ENCODE results near the gene ACO1. TPM values are rescaled to one million over a fixed set of nuclear protein-coding genes. Genes with fewer than 3 reads are reported as not detected.

Gene ACO1
- total RNA-seq, 5 donors from 2014 or later (not counting 1 experiment from before 2014, with no cell fraction given): 5.2 to 8.5 (median 8.0) TPM

- H3K27ac Mint-ChIP-seq: peak overlapping the region; percentile 23 to 25
- Histone ChIP-seq H3K36me3 (ENCODE audit: control insufficient read depth in 2 of 2, extremely low read depth in 1 of 2, insufficient read depth in 1 of 2, low read length in 1 of 2) (no peaks in the 10 kb centered on the region), H3K4me3 (ENCODE audit: control insufficient read depth in 1 of 2, extremely low read depth in 1 of 2, low read length in 1 of 2) (no peak overlapping the region), H3K4me1 (ENCODE audit: control insufficient read depth in 1 of 2, extremely low read depth in 1 of 2, insufficient read depth in 2 of 2, low read length in 2 of 2) (peaks cover 0 to 10% of the 10 kb centered on the region in 2 experiments), H3K27me3 (replicated peaks in 1 of 2; ENCODE audit: control insufficient read depth in 2 of 2, extremely low read depth in 1 of 2, insufficient read depth in 2 of 2, low read length in 1 of 2) (peaks cover 5 to 7% of the 10 kb centered on the region in 2 experiments), H3K27ac (ENCODE audit: low read length) (no peak overlapping the region), H3K9me3 (no peaks in the 10 kb centered on the region)
- POLR2A ChIA-PET: interaction anchor here (0.6 to 2.2 kb wide), 4 partner anchors 162 to 201 kb away, joined by 3 to 7 read pairs (median 4); no protein-coding TSS in a partner anchor
- peaks cover 14 to 16% (median 15%) of the 10 kb centered on the region in 3 donors for H3K4me1 Mint-ChIP-seq
- H3K27me3 Mint-ChIP-seq: peaks cover 10 to 11% of the 10 kb centered on the region in 2 donors
- CTCF ChIA-PET: interaction anchor here (0.6 to 7.2 kb wide), 60 partner anchors 9 to 621 kb away, joined by 3 to 338 read pairs (median 5); partner anchors contain the start of genes NDUFB6 (in 2 of the 2), RIGI (in 2 of the 2) and TOPORS (in 1 of the 2)
- H3K9me3 Mint-ChIP-seq: no peaks in the 10 kb centered on the region
- WGBS (ENCODE audit: insufficient coverage): 0% methylated on average over 1 of the region's 5 CpGs
- H3K36me3 Mint-ChIP-seq: no peaks in the 10 kb centered on the region
- ATAC-seq (replicated peaks in 1 of 4) (peak; percentile 74 to 82 (median 80)), DNase-seq (peak in 28 of 35 experiments; percentile 7 to 87 (median 39))
- no peak overlapping the region for H3K4me3 Mint-ChIP-seq
Measured at GRCh38 chr9:32378993-32379729, 5.3 kb upstream of the ACO1 start.

DNA sequence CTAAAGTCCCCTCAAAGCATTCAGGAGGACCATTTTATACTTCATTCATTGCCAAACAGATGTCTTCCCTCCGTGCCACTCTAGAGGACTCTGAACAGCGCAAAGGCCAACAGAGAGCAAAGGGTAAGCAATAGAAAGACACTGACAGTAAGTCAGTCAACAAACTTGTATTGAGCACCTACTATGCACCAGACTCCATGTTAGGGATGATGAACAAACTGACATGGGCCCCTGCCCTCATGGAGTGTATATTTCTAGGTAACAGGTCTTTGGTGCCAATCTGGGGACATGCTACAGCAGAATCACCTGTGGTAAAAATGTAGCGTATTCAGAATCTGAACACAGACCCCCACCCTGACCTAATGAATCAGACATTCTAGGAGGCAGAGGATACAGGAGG is 3.5 kb upstream of the ACO1 start:
- peaks cover 5 to 7% of the 10 kb centered on the region in 2 experiments for H3K27me3 ChIP-seq (replicated peaks in 1 of 2; ENCODE audit: control insufficient read depth in 2 of 2, extremely low read depth in 1 of 2, insufficient read depth in 2 of 2, low read length in 1 of 2)
- no peak overlapping the region for H3K27ac ChIP-seq (ENCODE audit: low read length)
- H3K4me1 Mint-ChIP-seq: peaks cover 16 to 25% (median 25%) of the 10 kb centered on the region in 3 donors
- DNase-seq (no peak), ATAC-seq (replicated peaks in 1 of 4) (no peak)
- POLR2A ChIA-PET: no interaction called here
- peaks cover 10 to 11% of the 10 kb centered on the region in 2 donors for H3K27me3 Mint-ChIP-seq
- no peaks in the 10 kb centered on the region for H3K9me3 ChIP-seq
- no peak overlapping the region for H3K4me3 ChIP-seq (ENCODE audit: control insufficient read depth in 1 of 2, extremely low read depth in 1 of 2, low read length in 1 of 2)
- no peak overlapping the region for H3K27ac Mint-ChIP-seq
- H3K36me3 Mint-ChIP-seq: no peaks in the 10 kb centered on the region
- peaks cover 3 to 17% of the 10 kb centered on the region in 2 experiments for H3K4me1 ChIP-seq (ENCODE audit: control insufficient read depth in 1 of 2, extremely low read depth in 1 of 2, insufficient read depth in 2 of 2, low read length in 2 of 2)
- 100% methylated on average over 1 of the region's 3 CpGs for WGBS (ENCODE audit: insufficient coverage)
- no peak overlapping the region for H3K4me3 Mint-ChIP-seq
- CTCF ChIA-PET: interaction anchor here (0.5 to 7.2 kb wide), 14 partner anchors 32 to 566 kb away, joined by 3 to 338 read pairs (median 28); partner anchors contain the start of genes NDUFB6 (in 2 of the 2) and RIGI (in 1 of the 2)
- no peaks in the 10 kb centered on the region for H3K9me3 Mint-ChIP-seq
- no peaks in the 10 kb centered on the region for H3K36me3 ChIP-seq (ENCODE audit: control insufficient read depth in 2 of 2, extremely low read depth in 1 of 2, insufficient read depth in 1 of 2, low read length in 1 of 2)

- peaks cover 25 to 35% (median 33%) of the 10 kb centered on the region in 3 donors for H3K4me1 Mint-ChIP-seq
- H3K27me3 Mint-ChIP-seq: peaks cover 10 to 11% of the 10 kb centered on the region in 2 donors
- no peak for ATAC-seq (replicated peaks in 1 of 4)
- no peak for DNase-seq
- Histone ChIP-seq H3K27me3 (replicated peaks in 1 of 2; ENCODE audit: control insufficient read depth in 2 of 2, extremely low read depth in 1 of 2, insufficient read depth in 2 of 2, low read length in 1 of 2) (peaks cover 5 to 7% of the 10 kb centered on the region in 2 experiments), H3K4me1 (ENCODE audit: control insufficient read depth in 1 of 2, extremely low read depth in 1 of 2, insufficient read depth in 2 of 2, low read length in 2 of 2) (peaks cover 3 to 18% of the 10 kb centered on the region in 2 experiments), H3K27ac (ENCODE audit: low read length) (no peak overlapping the region), H3K36me3 (ENCODE audit: control insufficient read depth in 2 of 2, extremely low read depth in 1 of 2, insufficient read depth in 1 of 2, low read length in 1 of 2) (peaks cover 0 to 3% of the 10 kb centered on the region in 2 donors), H3K9me3 (no peaks in the 10 kb centered on the region), H3K4me3 (ENCODE audit: control insufficient read depth in 1 of 2, extremely low read depth in 1 of 2, low read length in 1 of 2) (no peak overlapping the region)
- H3K4me3 Mint-ChIP-seq: peak overlapping the region in 1 of 3 donors; percentile 42
- no peaks in the 10 kb centered on the region for H3K9me3 Mint-ChIP-seq
- WGBS (ENCODE audit: insufficient coverage): 70% methylated on average over 14 of the region's 14 CpGs
- H3K36me3 Mint-ChIP-seq: no peaks in the 10 kb centered on the region
- H3K27ac Mint-ChIP-seq: no peak overlapping the region
- ChIA-PET CTCF (interaction anchor here (0.6 to 5.4 kb wide), 7 partner anchors 8 to 585 kb away, joined by 3 to 71 read pairs (median 6); partner anchors contain the start of gene NDUFB6 (in 1 of the 2)), POLR2A (no interaction called here)
Measured at GRCh38 chr9:32382565-32383320, 1.7 kb upstream of the ACO1 start.

DNA sequence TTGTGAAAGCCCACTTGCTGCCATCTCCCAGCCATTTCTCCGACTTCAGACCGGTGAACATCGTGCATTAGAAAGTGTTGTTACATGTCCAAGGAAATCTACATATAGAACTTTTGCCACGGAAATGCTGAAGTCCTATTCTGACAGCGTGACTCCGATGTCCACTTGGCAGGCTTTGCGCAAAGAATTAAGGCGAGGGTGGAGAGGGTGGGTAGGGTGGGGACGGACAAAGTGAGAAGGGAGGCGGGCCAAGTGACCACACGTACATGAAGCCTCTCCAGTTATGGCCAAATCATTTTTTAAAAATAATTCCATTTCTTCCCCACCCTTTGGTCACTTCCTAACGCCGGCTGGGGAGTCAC is 460 bp upstream of the ACO1 start:
- Histone ChIP-seq H3K36me3 (ENCODE audit: control insufficient read depth in 2 of 2, extremely low read depth in 1 of 2, insufficient read depth in 1 of 2, low read length in 1 of 2) (peaks cover 0 to 3% of the 10 kb centered on the region in 2 donors), H3K9me3 (no peaks in the 10 kb centered on the region), H3K27ac (ENCODE audit: low read length) (no peak overlapping the region), H3K27me3 (replicated peaks in 1 of 2; ENCODE audit: control insufficient read depth in 2 of 2, extremely low read depth in 1 of 2, insufficient read depth in 2 of 2, low read length in 1 of 2) (peaks cover 5 to 7% of the 10 kb centered on the region in 2 experiments), H3K4me3 (ENCODE audit: control insufficient read depth in 1 of 2, extremely low read depth in 1 of 2, low read length in 1 of 2) (peak overlapping the region; percentile 73 to 75), H3K4me1 (ENCODE audit: control insufficient read depth in 1 of 2, extremely low read depth in 1 of 2, insufficient read depth in 2 of 2, low read length in 2 of 2) (peaks cover 3 to 18% of the 10 kb centered on the region in 2 experiments)
- ChIA-PET CTCF (interaction anchor here (0.5 to 5.4 kb wide), 15 partner anchors 23 to 584 kb away, joined by 3 to 71 read pairs (median 5); partner anchors contain the start of genes NDUFB6 (in 1 of the 2) and RIGI (in 1 of the 2)), POLR2A (interaction anchor here (0.6 to 1.3 kb wide), 2 partner anchors 188 to 580 kb away, joined by 3 to 6 read pairs; no protein-coding TSS in a partner anchor)
- Mint-ChIP-seq H3K4me3 (peak overlapping the region; percentile 74 to 82 (median 76)), H3K36me3 (no peaks in the 10 kb centered on the region), H3K4me1 (peaks cover 19 to 30% (median 29%) of the 10 kb centered on the region in 3 donors), H3K27me3 (peaks cover 10 to 11% of the 10 kb centered on the region in 2 donors), H3K9me3 (no peaks in the 10 kb centered on the region), H3K27ac (no peak overlapping the region)
- peak in 1 of 35 experiments; percentile 17 for DNase-seq
- peak in 1 of 4 experiments; percentile 1 for ATAC-seq (replicated peaks in 1 of 4)
- WGBS (ENCODE audit: insufficient coverage): 4% methylated on average over 5 of the region's 13 CpGs

DNA sequence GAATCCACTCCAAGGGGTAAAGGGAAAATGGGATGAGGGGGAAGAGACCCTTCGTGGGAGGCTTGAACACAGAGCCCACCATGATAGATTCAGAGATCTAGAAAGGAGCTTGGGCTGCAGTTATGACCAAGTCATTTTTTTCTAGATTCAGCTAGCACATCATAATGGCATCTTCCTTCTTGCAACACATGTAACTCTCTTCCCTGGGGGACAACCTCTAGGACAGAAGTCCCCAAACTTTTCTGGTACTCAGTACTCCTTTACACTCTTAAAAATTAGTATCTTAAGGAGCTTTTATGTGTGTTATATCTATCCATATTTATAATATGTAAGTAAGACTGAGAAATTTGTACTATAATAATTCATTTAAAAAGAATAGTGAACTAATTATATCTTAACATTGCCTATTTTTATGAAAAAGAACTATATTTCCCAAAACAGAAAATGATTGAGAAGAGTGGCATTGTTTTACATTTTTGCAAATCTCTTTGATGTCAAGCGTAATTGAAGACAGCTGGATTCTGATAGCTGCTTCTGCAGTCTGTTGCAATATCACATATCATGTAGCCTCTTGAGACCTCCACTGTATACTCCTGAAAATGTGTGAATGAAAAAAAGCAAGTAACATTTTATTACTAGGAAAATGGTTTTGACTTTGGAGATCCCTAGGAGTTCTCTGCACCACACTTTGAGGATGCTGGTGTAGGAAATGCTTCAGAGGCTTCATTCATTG is 875 bp downstream of the ACO1 start:
- ChIA-PET POLR2A (interaction anchor here in 1 of 2 donors (1.3 kb wide), 1 partner anchor 187 kb away, joined by 6 read pairs; no protein-coding TSS in a partner anchor), CTCF (interaction anchor here (1.1 to 5.4 kb wide), 10 partner anchors 45 to 583 kb away, joined by 3 to 71 read pairs (median 5); partner anchors contain the start of genes NDUFB6 (in 1 of the 2) and RIGI (in 1 of the 2))
- H3K27ac Mint-ChIP-seq: peak overlapping the region in 1 of 2 donors; percentile 57

More for the DNA sequence above, 875 bp downstream of the ACO1 start:
- H3K4me1 ChIP-seq (ENCODE audit: control insufficient read depth in 1 of 2, extremely low read depth in 1 of 2, insufficient read depth in 2 of 2, low read length in 2 of 2): peaks cover 3 to 16% of the 10 kb centered on the region in 2 experiments
- 40% methylated on average over 1 of the region's 2 CpGs for WGBS (ENCODE audit: insufficient coverage)
- Mint-ChIP-seq H3K4me1 (peaks cover 18 to 26% (median 25%) of the 10 kb centered on the region in 3 donors), H3K36me3 (no peaks in the 10 kb centered on the region), H3K9me3 (no peaks in the 10 kb centered on the region), H3K27me3 (peaks cover 10 to 11% of the 10 kb centered on the region in 2 donors), H3K4me3 (peak overlapping the region; percentile 82 to 85 (median 84))
- no peak for ATAC-seq (replicated peaks in 1 of 4)
- peaks cover 0 to 3% of the 10 kb centered on the region in 2 donors for H3K36me3 ChIP-seq (ENCODE audit: control insufficient read depth in 2 of 2, extremely low read depth in 1 of 2, insufficient read depth in 1 of 2, low read length in 1 of 2)
- H3K4me3 ChIP-seq (ENCODE audit: control insufficient read depth in 1 of 2, extremely low read depth in 1 of 2, low read length in 1 of 2): peak overlapping the region; percentile 75 to 77
- no peak overlapping the region for H3K27ac ChIP-seq (ENCODE audit: low read length)
- no peak for DNase-seq
- no peaks in the 10 kb centered on the region for H3K9me3 ChIP-seq
- peaks cover 0 to 7% of the 10 kb centered on the region in 2 experiments for H3K27me3 ChIP-seq (replicated peaks in 1 of 2; ENCODE audit: control insufficient read depth in 2 of 2, extremely low read depth in 1 of 2, insufficient read depth in 2 of 2, low read length in 1 of 2)
